Epithelial cell of prostate (primary cell): ENCODE measurements around the gene ARHGAP8.
"Not testable (repeated sequence)": the region's sequence is repeated elsewhere in the genome, so short reads cannot be mapped to it uniquely, and the experiment has no call there.

ENCODE experiments used
- DNase-seq: peaks from one replicate; pipeline ENCODE4 v3.0.0-alpha.2; 2011; ENCODE audit warnings: low read depth, low spot score
- H3K27ac ChIP-seq: fragments of 450-650 bp; 2 replicates; pipeline ENCODE4 v1.5.1; 2017; ENCODE audit warnings: mild to moderate bottlenecking

Gene ARHGAP8

GRCh38 chr22:44845796-44846720 is 93.7 kb downstream of the ARHGAP8 start:
- H3K27ac ChIP-seq = no peak overlapping the region
- DNase-seq = no peak

DNA sequence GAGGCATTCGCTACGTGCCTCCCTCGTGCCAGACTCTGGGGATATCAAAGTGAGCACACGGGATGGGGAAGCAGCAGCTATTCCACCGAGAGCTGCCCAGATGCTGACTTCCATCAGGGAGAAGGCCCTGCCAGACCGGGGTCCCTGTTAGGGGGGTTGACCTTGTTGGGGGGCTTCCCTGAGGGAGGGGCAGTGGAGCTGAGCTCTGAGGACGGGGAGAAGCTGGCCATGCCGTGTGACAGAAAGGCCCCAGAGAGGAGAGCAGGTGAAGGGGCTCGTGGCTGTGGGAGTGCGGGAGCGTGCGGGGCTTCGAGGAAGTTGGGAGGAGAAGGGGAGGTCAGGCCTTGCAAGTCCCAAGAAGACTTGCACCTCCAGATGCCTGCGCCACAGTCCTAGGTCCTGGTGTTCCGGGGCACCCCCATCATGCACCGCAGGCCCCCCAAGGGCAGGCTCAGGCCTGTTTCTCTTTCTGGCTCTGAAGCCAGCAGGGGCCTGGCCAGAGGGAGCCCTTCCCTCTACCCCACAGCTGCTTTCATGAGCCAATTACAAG is 94.4 kb downstream of the ARHGAP8 start:
- no peak for DNase-seq
- no peak overlapping the region for H3K27ac ChIP-seq

GRCh38 chr22:44847380-44847779 is 95.0 kb downstream of the ARHGAP8 start:
- no peak for DNase-seq

DNA sequence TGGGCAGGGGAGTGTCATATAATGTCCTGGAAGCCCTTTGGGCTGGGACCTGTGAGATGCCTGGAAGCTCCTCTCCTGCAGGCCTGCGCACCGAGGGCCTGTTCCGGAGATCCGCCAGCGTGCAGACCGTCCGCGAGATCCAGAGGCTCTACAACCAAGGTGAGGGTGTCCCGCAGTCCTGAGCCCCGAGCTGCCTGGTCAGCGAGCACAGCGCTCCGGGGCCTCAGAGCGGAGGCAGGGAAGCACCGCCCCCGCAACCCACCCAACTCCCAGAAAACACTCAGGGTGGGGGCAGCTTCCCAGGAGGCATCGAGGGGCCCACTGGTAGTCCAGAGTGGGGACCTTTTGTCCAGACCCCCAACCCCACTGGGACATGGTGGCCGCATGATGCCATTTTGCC is 95.5 kb downstream of the ARHGAP8 start:
- DNase-seq = no peak

More at GRCh38 chr22:44847380-44847779, 95.0 kb downstream of the ARHGAP8 start:
- no peak overlapping the region for H3K27ac ChIP-seq

GRCh38 chr22:44848296-44848741 is 95.9 kb downstream of the ARHGAP8 start:
- H3K27ac ChIP-seq = no peak overlapping the region
- no peak for DNase-seq

More for the DNA sequence above, 95.5 kb downstream of the ARHGAP8 start:
- no peak overlapping the region for H3K27ac ChIP-seq

DNA sequence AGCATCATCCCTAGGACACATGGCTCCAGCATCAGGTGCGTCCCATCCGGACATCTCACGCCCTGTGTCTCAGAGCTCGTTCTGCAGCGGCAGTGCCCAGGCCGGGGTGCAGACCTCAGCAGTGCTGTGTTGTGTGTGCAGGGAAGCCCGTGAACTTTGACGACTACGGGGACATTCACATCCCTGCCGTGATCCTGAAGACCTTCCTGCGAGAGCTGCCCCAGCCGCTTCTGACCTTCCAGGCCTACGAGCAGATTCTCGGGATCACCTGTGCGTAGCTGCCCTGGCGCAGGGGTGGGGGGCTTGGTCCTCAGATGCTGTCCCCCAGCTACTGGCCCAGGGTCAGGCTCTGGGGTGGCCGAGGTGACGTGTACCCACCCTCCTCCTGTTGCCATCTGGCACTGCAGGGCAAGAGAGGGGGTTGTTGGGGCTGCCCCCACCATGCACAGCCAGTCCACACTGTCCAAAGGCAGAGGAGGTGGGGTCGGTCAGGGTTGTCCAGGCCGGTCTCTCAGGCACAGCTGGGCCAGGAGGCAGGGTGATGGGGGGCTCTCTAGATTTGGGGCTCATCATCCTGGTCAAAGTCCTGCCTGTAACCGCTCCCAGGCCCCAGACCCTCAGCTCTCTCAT is 96.5 kb downstream of the ARHGAP8 start:
- no peak overlapping the region for H3K27ac ChIP-seq
- DNase-seq = no peak

- H3K27ac ChIP-seq = no peak overlapping the region
- no peak for DNase-seq
These were observed 98.6 kb downstream of the ARHGAP8 start for GRCh38 chr22:44850946-44851345.

GRCh38 chr22:44854641-44855040 is 102.3 kb downstream of the ARHGAP8 start:
- H3K27ac ChIP-seq = peak overlapping the region; percentile 64
- not testable (repeated sequence) for DNase-seq

- H3K27ac ChIP-seq = no peak overlapping the region
- no peak for DNase-seq
These were observed 103.5 kb downstream of the ARHGAP8 start for GRCh38 chr22:44855855-44856254.

GRCh38 chr22:44858819-44859218 is 106.4 kb downstream of the ARHGAP8 start:
- DNase-seq, H3K27ac ChIP-seq: not testable (repeated sequence)

GRCh38 chr22:44859641-44860040 is 107.3 kb downstream of the ARHGAP8 start:
- no peak for DNase-seq
- H3K27ac ChIP-seq = no peak overlapping the region

DNA sequence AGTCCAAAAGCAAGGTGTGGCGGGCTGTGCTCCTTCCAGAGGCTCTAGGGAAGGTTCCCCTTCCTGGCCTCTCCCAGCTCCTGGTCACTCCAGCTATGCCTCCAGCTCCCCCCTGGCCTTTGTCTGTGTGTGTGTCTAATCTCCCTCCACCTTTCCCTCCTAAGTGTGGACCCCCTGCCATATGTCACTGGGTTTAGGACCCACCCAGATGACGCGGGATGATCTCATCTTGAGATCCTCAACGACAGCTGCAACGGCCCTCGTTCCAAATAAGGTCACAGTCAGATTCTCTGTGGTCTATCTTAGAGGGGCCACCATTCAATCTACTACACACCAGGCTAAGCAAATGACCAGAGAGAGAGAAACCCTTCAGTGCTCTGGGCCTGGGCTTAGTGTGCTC is 107.9 kb downstream of the ARHGAP8 start:
- no peak for DNase-seq
- H3K27ac ChIP-seq = no peak overlapping the region

GRCh38 chr22:44861245-44861644 is 108.9 kb downstream of the ARHGAP8 start:
- no peak for DNase-seq
- no peak overlapping the region for H3K27ac ChIP-seq

GRCh38 chr22:44862281-44862680 is 109.9 kb downstream of the ARHGAP8 start:
- DNase-seq = no peak
- H3K27ac ChIP-seq = no peak overlapping the region

GRCh38 chr22:44862981-44863860 is 110.8 kb downstream of the ARHGAP8 start:
- no peak for DNase-seq
- no peak overlapping the region for H3K27ac ChIP-seq

DNA sequence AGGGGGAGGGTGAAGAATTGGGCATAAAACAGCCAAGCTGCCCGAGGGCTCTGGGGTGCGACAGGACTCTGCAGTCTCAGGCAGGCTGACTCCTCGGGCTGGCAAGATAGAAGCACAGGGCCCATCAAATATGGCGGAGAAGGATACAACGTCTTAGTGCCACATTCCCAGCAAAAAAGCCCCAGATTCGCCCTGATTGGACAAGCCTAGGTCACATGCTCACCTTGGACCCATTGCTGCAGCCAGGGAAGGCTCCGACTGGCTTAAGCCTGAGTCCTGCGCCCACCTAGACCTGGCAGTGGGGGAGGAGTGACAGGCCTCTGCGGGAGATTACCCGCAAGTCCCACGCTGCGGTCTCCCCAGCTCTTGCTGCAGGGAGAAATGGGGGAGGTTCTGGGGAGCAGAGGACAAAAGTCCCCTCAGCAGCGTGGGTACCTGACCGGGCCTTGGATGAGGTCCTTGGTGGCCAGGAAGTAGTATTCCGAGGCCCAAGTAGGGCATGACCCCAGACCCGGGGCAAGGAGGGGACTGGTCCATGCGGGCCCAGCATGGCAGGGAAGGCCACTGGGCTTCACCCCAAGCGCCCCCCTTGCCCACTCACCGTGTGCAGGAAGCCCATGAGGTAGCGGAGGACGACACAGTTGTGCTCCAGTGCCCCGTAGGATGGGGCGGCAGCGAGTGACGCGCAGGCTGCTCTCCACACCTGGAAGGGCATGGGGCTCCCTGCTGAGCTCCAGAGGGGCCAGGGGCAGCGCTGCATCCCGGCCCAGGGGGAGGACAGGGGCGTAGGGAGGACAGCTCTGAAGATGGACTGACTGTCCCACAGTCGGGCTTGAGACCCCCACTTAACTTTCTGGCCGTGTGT is 113.0 kb downstream of the ARHGAP8 start:
- H3K27ac ChIP-seq = no peak overlapping the region

DNA sequence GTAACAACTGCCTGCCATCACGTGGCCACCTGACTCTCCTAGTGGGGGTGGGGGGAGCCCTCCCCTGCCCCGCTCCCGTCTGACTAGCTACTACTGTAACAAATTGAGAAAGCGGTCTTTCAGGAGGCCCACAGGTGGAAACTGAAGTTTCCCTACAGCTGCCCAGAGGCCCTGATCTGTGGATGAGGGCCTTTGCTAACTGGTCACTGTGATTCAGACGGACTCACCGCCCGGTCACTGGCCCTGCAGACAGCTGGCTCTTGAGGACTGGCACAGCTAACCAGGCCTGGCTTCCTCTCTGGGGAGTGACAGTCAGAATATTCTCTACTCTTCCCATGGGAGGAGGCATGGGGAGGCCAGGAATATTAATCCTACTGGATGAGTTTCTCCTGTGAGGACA is 116.8 kb downstream of the ARHGAP8 start:
- peak overlapping the region; percentile 47 for H3K27ac ChIP-seq
- DNase-seq = no peak

More for the DNA sequence above, 113.0 kb downstream of the ARHGAP8 start:
- DNase-seq = no peak

DNA sequence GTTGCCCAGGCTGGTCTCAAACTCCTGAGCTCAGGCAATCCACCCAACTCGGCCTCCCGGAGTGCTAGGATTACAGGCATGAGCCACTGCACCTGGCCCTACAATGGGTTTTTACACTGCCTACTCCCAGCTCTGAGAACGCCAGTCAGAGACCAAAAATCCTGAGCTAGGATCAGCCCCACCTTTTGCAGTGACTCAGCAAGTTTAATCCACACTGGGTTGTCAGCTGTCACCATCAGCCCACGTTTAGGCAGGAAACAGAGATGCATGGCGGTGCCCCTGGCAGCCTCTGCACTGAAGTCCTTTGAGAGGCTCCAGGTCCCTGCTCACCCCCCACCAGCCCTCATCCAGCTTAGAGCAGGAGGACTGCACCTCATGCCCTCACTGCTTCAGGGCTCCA is 117.6 kb downstream of the ARHGAP8 start:
- H3K27ac ChIP-seq = peak overlapping the region; percentile 47
- DNase-seq = peak; percentile 39

GRCh38 chr22:44871782-44872181 is 119.4 kb downstream of the ARHGAP8 start:
- DNase-seq = no peak
- H3K27ac ChIP-seq = no peak overlapping the region
